T-helper 2 cell treated with Interferon-gamma antibody and Interleukin-4, amounts not matched to agents 100 ng/mL and 5 ng/mL, for 36 hours (primary cell): ENCODE data around the gene PIF1. TPM values are rescaled to one million over a fixed set of nuclear protein-coding genes. Genes with fewer than 3 reads are reported as not detected.
"Not testable (repeated sequence)": the region's sequence is repeated elsewhere in the genome, so short reads cannot be mapped to it uniquely, and the experiment has no call there.

Experiments
- intact Hi-C: fragments of 100-400 bp; cut with micrococcal nuclease; formaldehyde crosslinking; loops from one replicate; pipeline ENCODE4 v1.15.1; 2023
- total RNA-seq: library from RNA; stranded (reverse); gene quantifications from 2 replicates; pipeline ENCODE4 v1.2.3, GENCODE V29; 2022

PIF1 gene
- total RNA-seq, 1 donor from 2014 or later = 36.7 TPM

DNA sequence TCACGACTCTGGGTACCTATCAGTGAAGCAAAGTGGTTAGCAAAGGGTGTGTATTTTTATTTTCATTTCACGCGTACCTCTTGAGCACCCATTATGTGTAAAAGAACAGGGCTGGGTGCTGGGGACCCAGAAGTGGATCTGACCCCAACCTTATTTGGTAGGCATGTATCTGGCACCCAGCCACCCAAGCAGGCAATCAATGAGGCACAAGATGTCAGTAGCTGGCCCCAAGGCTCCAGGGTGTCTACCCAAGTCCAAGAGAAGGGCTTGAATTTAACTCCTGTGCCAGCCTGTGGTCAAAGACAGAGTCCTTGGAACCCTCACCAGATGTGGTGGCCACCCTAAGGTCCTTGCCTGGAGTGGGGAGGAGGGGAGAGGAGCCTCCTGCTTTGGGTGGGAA is 22.0 kb upstream of the PIF1 start:
- intact Hi-C loops = no loop called here

DNA sequence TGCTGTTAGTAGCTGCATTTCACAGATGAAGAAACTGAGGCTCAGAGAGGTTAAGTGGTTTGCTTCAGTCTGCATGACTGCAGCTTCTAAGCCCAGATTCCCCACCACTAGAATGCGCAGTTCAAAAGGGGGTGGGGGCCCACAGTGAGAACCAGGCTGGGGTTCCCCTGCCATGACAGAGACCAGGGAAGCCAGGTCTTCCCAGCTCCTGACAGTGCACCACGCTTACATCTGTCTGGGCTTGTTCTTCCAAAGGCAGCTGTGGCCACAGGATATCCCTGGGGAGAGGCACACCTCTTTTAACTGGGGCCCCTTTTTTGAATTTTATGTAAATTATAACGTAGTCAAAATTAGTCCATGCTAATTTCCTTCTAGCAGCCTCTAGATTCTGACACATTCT is 21.6 kb upstream of the PIF1 start:
- intact Hi-C loops = no loop called here

DNA sequence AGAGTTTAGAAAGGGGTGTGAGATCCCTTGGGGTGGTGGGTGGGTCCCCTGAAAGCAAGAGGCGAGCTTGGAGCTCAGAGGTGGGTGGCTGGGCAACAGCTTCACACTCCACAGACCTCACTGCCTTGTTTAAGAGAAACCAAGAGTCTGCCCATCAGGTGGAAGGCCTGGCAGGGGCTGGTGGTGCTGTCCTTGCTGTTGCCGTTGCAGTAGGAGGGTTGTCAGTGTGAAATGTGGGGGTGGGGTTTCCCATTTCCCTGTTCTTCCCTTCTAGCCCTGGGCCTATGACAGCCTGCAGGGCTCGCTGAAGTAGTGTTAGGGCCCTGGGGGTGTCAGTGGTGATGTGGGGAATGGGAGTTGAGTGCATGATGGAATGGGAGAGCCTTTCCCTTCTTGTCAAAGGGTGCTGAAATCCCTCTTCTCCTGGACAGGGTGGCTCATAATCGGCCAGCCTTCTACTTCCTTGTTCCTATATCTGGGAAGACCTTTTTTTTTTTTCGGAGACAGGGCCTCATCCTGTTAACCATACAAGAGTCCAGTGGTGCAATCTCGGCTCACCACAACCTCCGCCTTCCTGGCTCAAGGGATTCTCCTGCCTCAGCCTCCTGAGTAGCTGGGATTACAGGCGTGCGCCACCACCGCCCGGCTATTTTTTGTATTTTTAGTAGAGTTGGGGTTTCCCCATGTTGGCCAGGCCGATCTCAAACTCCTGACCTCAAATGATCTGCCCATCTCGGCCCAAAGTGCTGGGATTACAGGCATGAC is 20.6 kb upstream of the PIF1 start:
- intact Hi-C loops = no loop called here

DNA sequence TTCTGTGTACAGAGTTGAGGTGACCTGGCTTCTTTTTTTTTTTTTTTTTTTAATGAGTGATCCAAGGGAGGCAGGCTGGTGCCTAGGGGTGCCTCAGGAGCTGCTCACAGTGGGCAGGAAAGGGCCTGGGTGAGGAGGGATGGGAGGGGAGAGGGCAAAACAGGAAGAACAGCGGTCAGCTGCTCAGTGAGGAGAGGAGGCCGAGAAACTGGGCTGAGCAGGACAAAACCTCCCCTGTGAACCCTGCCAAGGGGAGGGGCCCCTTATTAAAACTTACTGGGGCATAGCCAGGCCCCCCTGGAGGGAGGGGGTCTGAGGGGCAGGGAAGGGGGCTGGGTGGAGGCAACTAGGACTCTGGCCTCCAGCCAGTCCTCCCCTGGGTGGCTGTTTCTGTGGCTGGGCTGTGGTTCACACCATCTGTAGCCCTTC is 19.8 kb upstream of the PIF1 start:
- intact Hi-C loops = no loop called here

DNA sequence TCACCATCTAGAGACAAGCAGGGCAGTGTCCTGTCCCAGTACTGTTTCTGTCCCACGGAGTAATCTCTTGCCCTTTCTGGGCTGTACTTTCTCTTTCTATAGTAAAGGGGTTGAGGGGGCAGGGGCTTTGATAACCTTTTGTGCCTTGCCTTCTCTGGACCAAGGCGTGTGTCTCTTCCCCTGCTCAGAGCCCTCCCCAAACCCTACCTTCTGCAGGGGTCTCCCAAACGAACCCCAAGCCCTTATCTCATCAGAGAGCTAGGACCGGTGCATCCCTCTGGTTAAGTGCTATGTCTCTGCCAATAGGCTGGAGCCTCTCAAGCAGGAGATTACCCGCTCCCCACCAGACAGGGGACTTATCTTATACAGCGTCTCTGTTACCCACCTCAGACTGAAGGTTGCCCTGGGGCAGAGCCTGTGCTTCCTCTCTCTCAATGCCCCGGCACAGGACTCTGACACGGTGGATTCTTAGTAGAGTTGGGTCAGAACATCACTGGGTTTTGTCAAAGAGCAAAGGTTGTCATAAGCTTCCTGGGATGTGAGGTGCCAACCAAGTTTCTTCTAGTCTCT is 19.2 kb upstream of the PIF1 start:
- intact Hi-C loops = loop anchor here (5.0 kb wide), 1 partner anchor 143 kb away; the partner anchor contains the start of gene SPG21

DNA sequence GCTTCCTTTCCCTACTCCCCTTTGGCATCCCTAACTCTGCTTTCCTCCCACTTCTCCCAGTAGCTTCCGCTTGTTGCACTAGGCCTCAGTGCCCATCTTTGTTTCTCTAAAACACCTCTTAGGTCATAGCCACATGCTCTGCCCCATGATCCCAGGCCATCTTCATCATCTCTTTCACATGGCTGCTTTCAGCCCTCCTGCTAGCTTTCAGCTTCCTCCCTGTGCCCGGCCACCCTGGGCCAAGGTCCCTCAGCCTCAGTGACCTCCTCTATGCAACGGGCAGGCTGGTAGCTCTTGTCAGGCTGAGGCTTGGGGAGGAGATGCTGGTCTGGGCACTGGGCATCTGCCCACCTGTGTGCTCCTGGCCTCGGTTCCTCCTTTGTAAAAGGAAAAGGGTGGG is 18.5 kb upstream of the PIF1 start:
- intact Hi-C loops = loop anchor here (1.0 to 5.0 kb wide), 2 partner anchors 9 to 143 kb away; partner anchors contain the start of gene SPG21

DNA sequence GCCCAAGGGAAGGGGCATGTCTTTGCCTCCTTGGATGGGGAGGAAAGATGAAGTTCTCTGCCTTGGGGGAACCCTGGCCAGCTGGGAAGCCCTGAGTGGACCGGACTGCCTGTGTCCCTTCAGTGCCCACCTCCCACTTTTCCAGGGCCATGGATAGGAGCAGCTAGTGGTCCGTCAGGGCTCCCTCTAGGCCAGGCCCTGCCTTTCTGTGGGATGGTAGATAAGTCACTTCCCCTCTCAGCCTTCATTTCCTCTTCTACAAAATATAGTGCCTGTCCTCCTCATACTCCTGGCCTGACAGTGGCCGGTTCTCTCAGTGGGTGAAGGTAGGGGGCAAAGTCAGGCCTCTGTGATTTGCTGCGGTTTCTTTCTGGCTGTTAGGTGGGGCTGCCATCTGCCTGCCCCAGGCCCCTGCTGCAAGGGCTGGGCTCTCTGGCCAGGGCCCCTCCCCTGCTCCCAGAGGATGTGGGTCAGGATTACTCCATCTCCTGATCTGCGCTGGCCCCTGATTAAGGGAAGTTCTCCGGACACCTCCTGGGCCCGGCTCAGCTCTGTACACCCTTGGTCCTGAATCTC is 17.6 kb upstream of the PIF1 start:
- intact Hi-C loops = loop anchor here (1.0 to 5.0 kb wide), 2 partner anchors 8 to 144 kb away; partner anchors contain the start of gene SPG21

DNA sequence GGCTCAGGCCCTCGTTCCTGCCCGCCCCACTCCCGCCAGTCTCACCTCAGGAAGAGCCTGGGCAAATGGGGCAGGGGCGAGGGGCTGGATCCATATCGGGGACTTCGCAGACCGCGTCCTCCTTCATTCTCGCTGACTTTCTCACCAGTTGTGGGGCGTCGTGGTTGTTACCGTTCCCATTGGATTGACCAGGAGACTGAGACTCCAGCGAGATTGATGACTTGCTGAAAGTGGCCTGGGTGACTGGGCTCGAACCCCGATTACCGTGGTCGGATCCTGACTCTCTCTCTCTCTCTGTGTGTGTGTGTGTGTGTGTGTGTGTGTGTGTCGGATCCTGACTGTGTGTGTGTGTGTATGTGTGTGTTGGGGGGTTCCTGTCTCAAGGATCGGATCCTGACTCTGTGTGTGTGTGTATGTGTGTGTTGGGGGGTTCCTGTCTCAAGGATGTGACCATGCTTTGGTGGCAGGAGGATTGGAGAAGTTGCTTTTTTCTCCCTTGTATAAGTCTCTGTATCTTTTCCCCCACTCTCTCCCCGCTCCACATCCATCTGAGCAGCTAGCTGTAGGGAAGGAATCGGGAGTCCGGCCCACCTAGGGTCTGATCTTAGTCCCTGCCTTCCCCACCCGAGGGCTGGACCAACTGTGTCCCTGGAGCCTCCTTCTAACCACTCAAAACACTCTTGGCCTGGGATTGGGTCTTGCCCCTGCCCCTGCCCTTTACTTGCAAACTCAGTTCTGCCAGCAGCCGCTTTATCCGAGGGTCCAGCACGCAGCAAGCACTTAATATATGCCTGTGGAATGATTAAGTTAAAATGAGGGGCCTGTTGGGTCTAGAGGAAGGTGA is 16.9 kb upstream of the PIF1 start:
- intact Hi-C loops = loop anchor here (5.0 kb wide), 1 partner anchor 145 kb away; the partner anchor contains the start of gene SPG21

DNA sequence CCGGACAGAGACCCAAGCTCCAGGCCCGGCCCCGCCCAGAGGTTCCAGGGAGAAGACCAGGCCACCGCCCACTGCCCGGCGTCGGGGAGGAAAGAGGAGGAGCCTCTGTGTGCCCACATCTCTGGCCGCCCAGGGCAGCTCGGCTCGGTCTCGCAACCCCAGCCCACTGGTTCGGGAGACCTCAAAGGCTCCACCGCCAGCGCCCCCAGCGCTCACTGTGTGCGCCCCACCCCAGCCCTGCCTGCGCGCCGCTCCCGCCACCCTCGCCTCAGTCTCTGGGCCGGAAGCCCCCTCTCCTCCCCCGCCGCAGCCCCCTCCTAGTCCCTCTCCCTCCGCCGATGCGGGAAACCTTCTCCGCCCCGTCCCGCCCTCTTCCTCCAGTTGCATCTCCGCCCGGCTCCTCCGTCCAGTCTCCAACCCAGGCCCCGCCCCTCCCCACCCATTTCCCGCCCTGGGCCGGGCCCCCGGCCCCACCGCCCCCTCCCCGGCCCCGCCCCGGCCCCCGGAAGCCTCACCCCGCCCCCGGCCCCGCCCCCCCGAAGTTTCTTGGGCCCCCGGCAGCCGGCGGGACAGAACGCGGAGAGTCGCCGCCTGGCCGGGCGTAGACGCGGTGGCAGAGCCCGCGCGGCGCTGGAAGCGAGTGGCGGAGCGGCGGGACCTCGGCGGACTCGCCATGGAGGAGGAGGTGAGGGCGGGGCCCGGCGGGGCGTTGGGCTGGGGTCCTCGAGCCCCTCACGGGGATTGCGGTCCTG is 16.1 kb upstream of the PIF1 start, which contains the start of gene PLEKHO2:
TSS of gene PLEKHO2 (plus strand) at position 572 of the 752 bp plus-strand sequence. CDS start at position 674, 102 bp downstream.
- intact Hi-C loops = loop anchor here (1.0 to 5.0 kb wide), 3 partner anchors 16 to 146 kb away; partner anchors contain the start of genes PIF1 and SPG21

DNA sequence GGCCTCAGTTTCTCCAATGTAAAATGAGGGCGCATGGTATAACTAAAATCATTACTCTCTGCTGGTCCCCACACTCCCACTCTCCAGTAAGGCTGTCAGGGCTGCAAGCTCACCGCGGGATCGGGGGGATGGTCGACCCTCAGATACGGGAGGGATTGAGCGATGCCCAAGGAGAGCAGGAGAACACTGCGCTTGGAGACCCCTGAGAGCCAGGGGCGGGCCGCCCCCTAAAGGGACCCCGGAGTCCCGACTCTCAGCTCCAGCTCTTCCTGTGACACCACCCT is 15.6 kb upstream of the PIF1 start:
- intact Hi-C loops = loop anchor here (1.0 to 5.0 kb wide), 3 partner anchors 16 to 146 kb away; partner anchors contain the start of genes PIF1 and SPG21

DNA sequence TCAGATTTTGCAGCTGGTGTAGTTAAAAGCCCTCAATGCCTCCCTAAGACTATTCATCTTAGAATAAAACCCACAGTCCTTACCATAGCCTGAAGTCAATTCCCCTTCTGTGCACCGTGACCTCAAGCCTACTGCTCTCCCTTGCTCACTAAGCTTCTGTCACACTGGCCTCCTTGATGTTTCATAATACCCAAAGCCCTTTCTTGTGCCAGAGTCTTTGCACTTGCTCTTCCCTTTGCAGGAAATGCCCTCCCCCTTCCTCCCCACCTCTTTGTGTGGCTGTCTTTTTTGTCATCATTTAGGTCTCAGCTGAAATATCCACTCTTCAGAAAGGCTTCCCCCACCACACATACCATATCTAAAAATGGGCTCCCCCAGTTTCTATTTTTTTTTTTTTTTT is 12.1 kb upstream of the PIF1 start:
- intact Hi-C loops = no loop called here

DNA sequence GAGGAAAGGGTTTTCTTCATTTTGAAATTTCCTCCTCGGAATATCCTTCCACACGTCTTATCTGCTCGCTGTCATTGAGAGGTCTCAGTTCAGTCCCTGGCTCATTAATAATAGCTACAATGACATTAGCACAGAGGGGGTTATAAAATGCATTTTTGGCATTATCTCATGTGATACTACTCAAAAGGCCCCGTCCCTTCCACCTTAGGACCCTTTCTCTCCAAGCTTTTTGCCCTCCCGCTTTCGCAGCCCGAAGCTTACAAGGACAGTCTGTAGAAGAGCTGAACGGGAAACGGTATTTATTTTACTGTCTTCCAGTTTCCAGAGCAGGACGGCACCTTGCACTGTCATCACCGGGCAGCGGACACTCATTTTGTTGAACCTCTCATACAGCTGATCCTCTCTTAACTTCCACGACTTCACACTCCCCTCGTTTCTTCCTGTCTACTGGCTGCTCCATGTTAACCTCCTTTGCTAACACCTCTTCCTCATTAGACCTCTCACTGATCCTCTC is 10.6 kb upstream of the PIF1 start:
- intact Hi-C loops = no loop called here

DNA sequence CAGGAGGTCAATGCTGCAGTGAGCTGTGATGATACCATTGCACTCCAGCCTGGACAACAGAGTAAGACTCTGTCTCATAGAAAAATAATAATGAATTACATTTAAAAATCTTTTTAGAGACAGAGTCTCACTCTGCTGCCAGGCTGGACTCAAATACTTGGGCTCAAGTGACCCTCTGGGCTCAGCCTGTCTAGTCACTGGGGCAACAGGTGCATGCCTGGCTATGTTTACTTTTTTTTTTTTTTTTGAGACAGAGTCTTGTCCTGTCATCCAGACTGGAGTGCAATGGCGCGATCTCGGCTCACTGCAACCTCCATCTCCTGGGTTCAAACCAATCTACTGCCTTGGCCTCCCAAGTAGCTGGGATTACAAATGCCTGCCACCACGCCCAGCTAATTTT is 8.2 kb upstream of the PIF1 start:
- intact Hi-C loops = no loop called here

DNA sequence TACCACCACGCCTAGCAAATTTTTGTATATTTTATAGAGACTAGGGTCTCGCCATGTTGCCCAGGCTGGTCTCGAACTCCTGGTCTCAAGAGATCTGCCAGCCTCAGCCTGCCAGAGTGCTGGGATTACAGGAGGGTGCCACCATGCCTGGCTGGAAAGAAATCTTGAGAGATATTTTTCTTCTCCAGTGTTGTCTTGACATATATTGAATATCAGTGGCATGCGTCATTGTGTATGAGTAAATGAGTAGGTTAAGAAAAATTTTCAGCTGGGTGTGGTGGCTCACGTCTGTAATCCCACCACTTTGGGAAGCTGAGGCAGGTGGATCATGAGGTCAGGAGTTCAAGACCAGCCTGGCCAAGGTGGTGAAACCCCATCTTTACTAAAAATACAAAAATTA is 3.5 kb upstream of the PIF1 start:
- intact Hi-C loops = loop anchor here (10.0 kb wide), 1 partner anchor 664 kb away; the partner anchor contains the start of gene PPIB

DNA sequence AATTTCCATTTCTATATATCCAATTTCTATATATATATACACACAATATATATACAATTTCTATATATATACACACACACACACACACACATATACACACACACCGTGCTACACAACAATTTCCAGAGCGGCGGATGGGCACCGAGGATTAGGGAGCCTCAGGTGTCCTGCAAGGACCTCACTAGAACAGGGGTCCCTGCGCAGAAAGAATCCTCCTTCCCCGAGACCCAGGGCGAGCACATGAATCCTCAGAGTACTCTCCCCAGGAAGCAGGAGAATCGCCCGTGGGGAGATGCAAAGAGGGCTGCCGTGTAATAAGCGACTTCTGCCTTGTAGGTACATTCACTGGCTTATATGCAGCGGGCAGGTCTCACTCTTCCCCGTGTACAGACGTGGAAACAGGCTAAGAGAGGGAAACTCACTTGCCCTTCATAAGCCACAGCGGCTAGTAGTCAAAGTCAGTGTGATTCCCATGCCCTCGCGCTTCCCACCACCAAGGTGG is 467 bp downstream of the PIF1 start:
- intact Hi-C loops = loop anchor here (1.0 to 10.0 kb wide), 5 partner anchors 10 to 660 kb away; partner anchors contain the start of genes PLEKHO2 and PPIB

DNA sequence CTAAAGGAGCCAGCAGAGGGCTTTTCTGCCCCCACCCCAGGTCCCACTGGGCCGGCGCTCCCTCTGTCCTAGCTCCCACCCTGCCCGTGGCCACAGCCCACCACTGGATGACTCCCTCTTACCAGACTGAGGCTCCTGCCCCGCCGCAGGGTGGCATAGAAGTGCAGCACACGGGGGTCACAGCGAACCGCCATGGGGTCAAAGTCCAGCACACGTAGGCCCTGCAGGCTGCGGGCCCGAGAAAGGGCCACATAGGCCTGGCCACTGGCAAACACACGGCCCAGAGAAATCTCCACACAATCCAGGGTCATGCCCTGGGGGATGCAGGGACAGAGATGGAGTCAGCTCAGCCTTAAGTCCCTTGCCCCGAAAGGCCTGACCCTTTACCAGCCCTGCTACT is 9.0 kb downstream of the PIF1 start:
- intact Hi-C loops = no loop called here

DNA sequence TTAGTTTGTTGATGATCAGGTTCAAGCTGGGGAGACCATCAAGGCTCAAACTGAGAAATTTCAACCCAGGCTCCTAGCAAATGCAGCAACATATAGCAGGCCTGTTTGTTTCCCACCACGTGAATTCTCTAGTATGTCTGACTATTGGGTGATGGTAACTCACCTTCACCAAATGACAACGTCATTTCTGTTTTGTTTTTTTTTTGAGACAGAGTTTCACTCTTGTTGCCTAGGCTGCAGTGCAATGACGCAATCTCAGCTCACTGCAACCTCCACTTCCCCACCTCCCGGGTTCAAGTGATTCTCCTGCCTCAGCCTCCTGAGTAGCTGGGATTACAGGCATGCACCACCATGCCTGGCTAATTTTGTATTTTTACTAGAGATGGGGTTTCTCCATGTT is 10.5 kb downstream of the PIF1 start:
- intact Hi-C loops = not testable (repeated sequence)

DNA sequence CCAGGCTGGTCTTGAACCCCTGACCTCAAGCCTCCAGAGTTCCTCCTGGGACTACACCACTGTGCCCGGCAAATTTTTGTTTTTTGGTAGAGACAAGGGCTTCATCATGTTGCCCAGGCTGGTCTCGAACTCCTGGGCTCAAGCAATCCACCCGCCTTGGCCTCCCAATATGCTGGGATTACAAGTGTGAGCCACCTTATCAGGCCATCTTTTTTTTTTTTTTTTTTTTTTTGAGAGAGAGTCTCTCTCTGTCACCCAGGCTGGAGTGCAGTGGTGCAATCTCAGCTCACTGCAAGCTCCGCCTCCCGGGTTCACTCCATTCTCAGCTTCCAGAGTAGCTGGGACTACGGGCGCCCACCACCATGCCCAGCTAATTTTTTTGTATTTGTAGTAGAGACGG is 11.2 kb downstream of the PIF1 start:
- intact Hi-C loops = not testable (repeated sequence)

DNA sequence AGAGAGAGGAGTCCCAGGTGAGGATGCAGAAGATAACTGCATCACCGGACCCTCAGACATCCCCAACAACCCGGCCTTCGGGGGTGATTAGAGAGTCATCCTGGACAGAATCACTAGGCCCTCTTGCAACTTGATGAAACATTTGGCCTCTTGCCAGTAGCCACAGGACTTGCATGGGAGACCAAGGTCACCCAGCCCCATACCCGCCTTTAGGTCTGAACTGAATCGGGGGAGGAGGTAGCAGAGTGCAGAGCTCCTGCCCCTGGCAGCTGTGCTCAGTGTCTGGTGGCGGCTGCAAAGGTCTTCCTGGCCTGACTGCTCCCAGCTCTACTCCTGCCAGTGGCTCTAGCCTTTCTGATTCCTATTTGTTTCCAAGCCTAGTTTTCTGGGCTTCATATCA is 12.4 kb downstream of the PIF1 start:
- intact Hi-C loops = no loop called here
